HEK293 (cell line): Measurements from ENCODE around the gene KRTAP16-1.

Experiments
- CTCF ChIA-PET: fragments of 350-600 bp; formaldehyde crosslinking; extraction: SDS; loops from one replicate; lab custom pipeline; 2021; ENCODE audit warnings: antibody characterized with exemption; lab: Yijun Ruan, JAX
- POLR2A ChIA-PET: fragments of 300-600 bp; formaldehyde crosslinking; extraction: SDS; loops from one replicate; lab custom pipeline; 2020; ENCODE audit warnings: antibody characterized with exemption, inconsistent platforms; lab: Yijun Ruan, JAX
- H3K27ac ChIP-seq: fragments of 200-500 bp; sonication (Bioruptor generic); 2 replicates; pipeline ENCODE4 v1.5.1; 2014; ENCODE audit warnings: low read depth, low read length, control low read depth, inconsistent platforms; ENCODE audit errors: extremely low read depth
- H3K36me3 ChIP-seq, 2 experiments: fragments of 200-500 bp in 1 of 2; sonication (Bioruptor generic) in 1 of 2; 1 replicate in 1 of 2; 2 replicates in 1 of 2; pipeline ENCODE4 v1.5.1; 2014 to 2017; ENCODE audit warnings: inconsistent platforms in 2 of 2, low read length in 2 of 2; ENCODE audit not compliant: control insufficient read depth in 2 of 2, insufficient read depth in 1 of 2
- H3K4me1 ChIP-seq: fragments of 200-500 bp; sonication (Bioruptor generic); 2 replicates; pipeline ENCODE4 v1.5.1; 2014; ENCODE audit warnings: mild to moderate bottlenecking, low read length, inconsistent platforms; ENCODE audit not compliant: control insufficient read depth, insufficient read depth
- H3K4me3 ChIP-seq: 2 replicates; pipeline ENCODE4 v1.5.1; 2011; ENCODE audit warnings: low read depth, mild to moderate bottlenecking, control low read depth, low read length, moderate library complexity
- H3K9me3 ChIP-seq: fragments of 200-500 bp; sonication (Bioruptor generic); 2 replicates; pipeline ENCODE4 v1.5.1; 2014; ENCODE audit warnings: low read depth, low read length, inconsistent platforms; ENCODE audit not compliant: control insufficient read depth, insufficient read depth
- BCL11B ChIP-seq: fragments of 450-650 bp; formaldehyde crosslinking; IDR thresholded peaks from 2 replicates; pipeline ENCODE4 v1.5.1; 2016; ENCODE audit warnings: low read depth, missing biosample characterization, missing genetic modification characterization
- GLI2 ChIP-seq: fragments of 450-650 bp; formaldehyde crosslinking; IDR thresholded peaks from 2 replicates; pipeline ENCODE4; 2017; ENCODE audit warnings: missing biosample characterization, missing genetic modification characterization, low read depth, borderline replicate concordance
- HOXC10 ChIP-seq: sonication (generic); formaldehyde crosslinking; IDR thresholded peaks from 2 replicates; pipeline ENCODE4 v1.8.1; 2023; ENCODE audit warnings: mild to moderate bottlenecking, missing genetic modification reagents
- KLF10 ChIP-seq: fragments of 450-650 bp; IDR thresholded peaks from 2 replicates; pipeline ENCODE4 v1.5.1; 2018; ENCODE audit warnings: missing biosample characterization, mild to moderate bottlenecking, missing genetic modification characterization
- RBAK ChIP-seq: fragments of 450-650 bp; formaldehyde crosslinking; IDR thresholded peaks from 2 replicates; pipeline ENCODE4 v1.5.1; 2016; ENCODE audit warnings: missing biosample characterization, missing genetic modification characterization
- SCRT1 ChIP-seq: fragments of 450-650 bp; formaldehyde crosslinking; IDR thresholded peaks from 2 replicates; pipeline ENCODE4 v1.5.1; 2016; ENCODE audit warnings: missing biosample characterization, missing genetic modification characterization, borderline replicate concordance
- SETDB1 ChIP-seq: IDR thresholded peaks from one replicate; pipeline ENCODE4 v1.6.1; 2017; ENCODE audit warnings: mild to moderate bottlenecking, low read length, moderate library complexity, mixed read lengths; ENCODE audit not compliant: insufficient read length
- ZBTB8A ChIP-seq: fragments of 450-650 bp; formaldehyde crosslinking; IDR thresholded peaks from 2 replicates; pipeline ENCODE4 v1.5.1; 2016; ENCODE audit warnings: missing biosample characterization, missing genetic modification characterization
- ZNF184 ChIP-seq: fragments of 450-650 bp; IDR thresholded peaks from 2 replicates; pipeline ENCODE4 v1.5.1; 2018; ENCODE audit warnings: missing biosample characterization, mild to moderate bottlenecking, missing genetic modification characterization
- ZNF211 ChIP-seq: fragments of 450-650 bp; formaldehyde crosslinking; IDR thresholded peaks from 2 replicates; pipeline ENCODE4 v1.5.1; 2016; ENCODE audit warnings: low read depth, missing biosample characterization, missing genetic modification characterization
- ZNF221 ChIP-seq: fragments of 450-650 bp; formaldehyde crosslinking; IDR thresholded peaks from 2 replicates; pipeline ENCODE4 v1.5.1; 2017; ENCODE audit warnings: missing biosample characterization, missing genetic modification characterization, borderline replicate concordance
- ZNF324 ChIP-seq: fragments of 450-650 bp; formaldehyde crosslinking; IDR thresholded peaks from 2 replicates; pipeline ENCODE4 v1.5.1; 2016; ENCODE audit warnings: missing biosample characterization, missing genetic modification characterization
- ZNF423 ChIP-seq: fragments of 450-650 bp; formaldehyde crosslinking; IDR thresholded peaks from 2 replicates; pipeline ENCODE4 v1.5.1; 2016; ENCODE audit warnings: missing biosample characterization, missing genetic modification characterization
- ZNF48 ChIP-seq: fragments of 450-650 bp; formaldehyde crosslinking; IDR thresholded peaks from 2 replicates; pipeline ENCODE4 v1.5.1; 2016; ENCODE audit warnings: missing biosample characterization, missing genetic modification characterization
- ZNF514 ChIP-seq: fragments of 450-650 bp; formaldehyde crosslinking; IDR thresholded peaks from 2 replicates; pipeline ENCODE4 v1.5.1; 2016; ENCODE audit warnings: missing biosample characterization, missing genetic modification characterization
- ZNF529 ChIP-seq: fragments of 450-650 bp; formaldehyde crosslinking; IDR thresholded peaks from 2 replicates; pipeline ENCODE4 v1.5.1; 2017; ENCODE audit warnings: missing genetic modification characterization, missing biosample characterization; ENCODE audit not compliant: insufficient replicate concordance
- ZNF560 ChIP-seq: fragments of 450-650 bp; formaldehyde crosslinking; IDR thresholded peaks from 2 replicates; pipeline ENCODE4 v1.5.1; 2017; ENCODE audit warnings: missing biosample characterization, missing genetic modification characterization, borderline replicate concordance
- ZNF571 ChIP-seq: fragments of 450-650 bp; formaldehyde crosslinking; IDR thresholded peaks from 2 replicates; pipeline ENCODE4 v1.5.0; 2017; ENCODE audit warnings: missing biosample characterization, missing genetic modification characterization
- ZNF600 ChIP-seq: fragments of 450-650 bp; formaldehyde crosslinking; IDR thresholded peaks from 2 replicates; pipeline ENCODE4 v1.5.1; 2016; ENCODE audit warnings: missing biosample characterization, missing genetic modification characterization
- ZNF704 ChIP-seq: fragments of 450-650 bp; formaldehyde crosslinking; IDR thresholded peaks from 2 replicates; pipeline ENCODE4 v1.5.1; 2016; ENCODE audit warnings: missing biosample characterization, missing genetic modification characterization
- ZNF776 ChIP-seq: fragments of 450-650 bp; formaldehyde crosslinking; IDR thresholded peaks from 2 replicates; pipeline ENCODE4 v1.5.0; 2017; ENCODE audit warnings: missing biosample characterization, missing genetic modification characterization, borderline replicate concordance
- ZNF792 ChIP-seq: fragments of 450-650 bp; formaldehyde crosslinking; IDR thresholded peaks from 2 replicates; pipeline ENCODE4 v1.5.1; 2016; ENCODE audit warnings: missing biosample characterization, missing genetic modification characterization
- TF ChIP-seq, protein P1 (sequence below): fragments of 450-650 bp; formaldehyde crosslinking; IDR thresholded peaks from 2 replicates; pipeline ENCODE4 v1.5.1; 2016; ENCODE audit warnings: missing biosample characterization, missing genetic modification characterization
- TF ChIP-seq, protein P2 (sequence below): fragments of 450-650 bp; formaldehyde crosslinking; optimal IDR thresholded peaks from 2 replicates; pipeline ENCODE3; 2016; ENCODE audit warnings: missing biosample characterization, mild to moderate bottlenecking, missing genetic modification characterization
- TF ChIP-seq, protein P3 (sequence below): fragments of 450-650 bp; formaldehyde crosslinking; conservative IDR thresholded peaks from 2 replicates; pipeline ENCODE4 v1.5.1; 2016; ENCODE audit warnings: low read depth, missing biosample characterization, missing genetic modification characterization

The KRTAP16-1 gene

GRCh38 chr17:41296846-41297245 lies 12.3 kb downstream of the KRTAP16-1 start (continued):
- TF ChIP-seq KLF10 = no peak

GRCh38 chr17:41294016-41294415 lies 15.1 kb downstream of the KRTAP16-1 start:
- no peak for TF ChIP-seq ZNF529 (tag by site-specific recombination)
- TF ChIP-seq ZNF704 = no peak
- TF ChIP-seq ZNF324 (tag by site-specific recombination) = no peak
- TF ChIP-seq BCL11B = no peak
- TF ChIP-seq ZNF600 (tag by site-specific recombination) = no peak
- TF ChIP-seq ZBTB8A (tag by site-specific recombination) = no peak
- TF ChIP-seq SETDB1 = no peak
- TF ChIP-seq ZNF560 = no peak
- no peak for TF ChIP-seq RBAK
- no peak for TF ChIP-seq ZNF514
- TF ChIP-seq ZNF48 (tag by site-specific recombination) = no peak
- no peak for TF ChIP-seq SCRT1 (tag by site-specific recombination)
- no peak for TF ChIP-seq GLI2 (tag by site-specific recombination)
- TF ChIP-seq, all 188 proteins: peak for 0
- H3K9me3 ChIP-seq = no peaks in the 10 kb centered on the region
- no peak overlapping the region for H3K4me3 ChIP-seq
- H3K4me1 ChIP-seq = no peaks in the 10 kb centered on the region
- H3K36me3 ChIP-seq = no peaks in the 10 kb centered on the region
- no peak overlapping the region for H3K27ac ChIP-seq
- ChIA-PET POLR2A (no interaction called here), CTCF (interaction anchor here (0.5 to 0.9 kb wide), 3 partner anchors 28 to 679 kb away, joined by 3 to 4 read pairs (median 3); no protein-coding TSS in a partner anchor)

GRCh38 chr17:41287050-41287449 lies 22.1 kb downstream of the KRTAP16-1 start:
- no peak overlapping the region for H3K27ac ChIP-seq
- TF ChIP-seq ZNF423 (tag by site-specific recombination) = no peak
- no peak for TF ChIP-seq ZNF600 (tag by site-specific recombination)
- TF ChIP-seq, protein P1, sequence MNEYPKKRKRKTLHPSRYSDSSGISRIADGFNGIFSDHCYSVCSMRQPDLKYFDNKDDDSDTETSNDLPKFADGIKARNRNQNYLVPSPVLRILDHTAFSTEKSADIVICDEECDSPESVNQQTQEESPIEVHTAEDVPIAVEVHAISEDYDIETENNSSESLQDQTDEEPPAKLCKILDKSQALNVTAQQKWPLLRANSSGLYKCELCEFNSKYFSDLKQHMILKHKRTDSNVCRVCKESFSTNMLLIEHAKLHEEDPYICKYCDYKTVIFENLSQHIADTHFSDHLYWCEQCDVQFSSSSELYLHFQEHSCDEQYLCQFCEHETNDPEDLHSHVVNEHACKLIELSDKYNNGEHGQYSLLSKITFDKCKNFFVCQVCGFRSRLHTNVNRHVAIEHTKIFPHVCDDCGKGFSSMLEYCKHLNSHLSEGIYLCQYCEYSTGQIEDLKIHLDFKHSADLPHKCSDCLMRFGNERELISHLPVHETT (tag by site-specific recombination) = no peak
- TF ChIP-seq ZNF776 (tag by site-specific recombination) = no peak
- TF ChIP-seq, protein P2, sequence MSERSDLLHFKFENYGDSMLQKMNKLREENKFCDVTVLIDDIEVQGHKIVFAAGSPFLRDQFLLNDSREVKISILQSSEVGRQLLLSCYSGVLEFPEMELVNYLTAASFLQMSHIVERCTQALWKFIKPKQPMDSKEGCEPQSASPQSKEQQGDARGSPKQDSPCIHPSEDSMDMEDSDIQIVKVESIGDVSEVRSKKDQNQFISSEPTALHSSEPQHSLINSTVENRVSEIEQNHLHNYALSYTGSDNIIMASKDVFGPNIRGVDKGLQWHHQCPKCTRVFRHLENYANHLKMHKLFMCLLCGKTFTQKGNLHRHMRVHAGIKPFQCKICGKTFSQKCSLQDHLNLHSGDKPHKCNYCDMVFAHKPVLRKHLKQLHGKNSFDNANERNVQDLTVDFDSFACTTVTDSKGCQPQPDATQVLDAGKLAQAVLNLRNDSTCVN = no peak
- TF ChIP-seq ZNF571 = no peak
- no peak for TF ChIP-seq ZNF211 (tag by site-specific recombination)
- TF ChIP-seq, protein P3, sequence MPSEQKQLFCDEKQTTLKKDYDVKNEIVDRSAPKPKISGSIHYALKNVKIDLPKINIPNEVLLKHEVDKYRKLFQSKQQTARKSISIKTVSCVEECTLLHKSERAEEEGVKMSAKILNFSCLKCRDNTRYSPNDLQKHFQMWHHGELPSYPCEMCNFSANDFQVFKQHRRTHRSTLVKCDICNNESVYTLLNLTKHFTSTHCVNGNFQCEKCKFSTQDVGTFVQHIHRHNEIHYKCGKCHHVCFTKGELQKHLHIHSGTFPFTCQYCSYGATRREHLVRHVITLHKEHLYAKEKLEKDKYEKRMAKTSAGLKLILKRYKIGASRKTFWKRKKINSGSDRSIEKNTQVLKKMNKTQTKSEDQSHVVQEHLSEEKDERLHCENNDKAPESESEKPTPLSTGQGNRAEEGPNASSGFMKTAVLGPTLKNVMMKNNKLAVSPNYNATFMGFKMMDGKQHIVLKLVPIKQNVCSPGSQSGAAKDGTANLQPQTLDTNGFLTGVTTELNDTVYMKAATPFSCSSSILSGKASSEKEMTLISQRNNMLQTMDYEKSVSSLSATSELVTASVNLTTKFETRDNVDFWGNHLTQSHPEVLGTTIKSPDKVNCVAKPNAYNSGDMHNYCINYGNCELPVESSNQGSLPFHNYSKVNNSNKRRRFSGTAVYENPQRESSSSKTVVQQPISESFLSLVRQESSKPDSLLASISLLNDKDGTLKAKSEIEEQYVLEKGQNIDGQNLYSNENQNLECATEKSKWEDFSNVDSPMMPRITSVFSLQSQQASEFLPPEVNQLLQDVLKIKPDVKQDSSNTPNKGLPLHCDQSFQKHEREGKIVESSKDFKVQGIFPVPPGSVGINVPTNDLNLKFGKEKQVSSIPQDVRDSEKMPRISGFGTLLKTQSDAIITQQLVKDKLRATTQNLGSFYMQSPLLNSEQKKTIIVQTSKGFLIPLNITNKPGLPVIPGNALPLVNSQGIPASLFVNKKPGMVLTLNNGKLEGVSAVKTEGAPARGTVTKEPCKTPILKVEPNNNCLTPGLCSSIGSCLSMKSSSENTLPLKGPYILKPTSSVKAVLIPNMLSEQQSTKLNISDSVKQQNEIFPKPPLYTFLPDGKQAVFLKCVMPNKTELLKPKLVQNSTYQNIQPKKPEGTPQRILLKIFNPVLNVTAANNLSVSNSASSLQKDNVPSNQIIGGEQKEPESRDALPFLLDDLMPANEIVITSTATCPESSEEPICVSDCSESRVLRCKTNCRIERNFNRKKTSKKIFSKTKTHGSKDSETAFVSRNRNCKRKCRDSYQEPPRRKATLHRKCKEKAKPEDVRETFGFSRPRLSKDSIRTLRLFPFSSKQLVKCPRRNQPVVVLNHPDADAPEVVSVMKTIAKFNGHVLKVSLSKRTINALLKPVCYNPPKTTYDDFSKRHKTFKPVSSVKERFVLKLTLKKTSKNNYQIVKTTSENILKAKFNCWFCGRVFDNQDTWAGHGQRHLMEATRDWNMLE (tag by site-specific recombination) = no peak
- TF ChIP-seq HOXC10 = no peak
- TF ChIP-seq ZNF221 (tag by site-specific recombination) = no peak
- no peak for TF ChIP-seq ZNF792
- no peak for TF ChIP-seq ZNF184 (tag by site-specific recombination)
- TF ChIP-seq, all 188 proteins: peak for 0
- POLR2A ChIA-PET = no interaction called here
- Histone ChIP-seq H3K36me3 (no peaks in the 10 kb centered on the region), H3K4me3 (no peak overlapping the region), H3K4me1 (no peaks in the 10 kb centered on the region), H3K9me3 (no peaks in the 10 kb centered on the region)
- CTCF ChIA-PET = interaction anchor here (1.4 to 2.3 kb wide), 3 partner anchors 36 to 379 kb away, joined by 5 to 8 read pairs (median 5); no protein-coding TSS in a partner anchor
